Cerebellar cortex (tissue), 1 donor: Measurements from ENCODE around the gene ZSCAN21.

Source experiments
- DNase-seq: peaks from one replicate; pipeline ENCODE4 v3.0.0-alpha.2; 2015; ENCODE audit warnings: low spot score

Gene ZSCAN21

DNA sequence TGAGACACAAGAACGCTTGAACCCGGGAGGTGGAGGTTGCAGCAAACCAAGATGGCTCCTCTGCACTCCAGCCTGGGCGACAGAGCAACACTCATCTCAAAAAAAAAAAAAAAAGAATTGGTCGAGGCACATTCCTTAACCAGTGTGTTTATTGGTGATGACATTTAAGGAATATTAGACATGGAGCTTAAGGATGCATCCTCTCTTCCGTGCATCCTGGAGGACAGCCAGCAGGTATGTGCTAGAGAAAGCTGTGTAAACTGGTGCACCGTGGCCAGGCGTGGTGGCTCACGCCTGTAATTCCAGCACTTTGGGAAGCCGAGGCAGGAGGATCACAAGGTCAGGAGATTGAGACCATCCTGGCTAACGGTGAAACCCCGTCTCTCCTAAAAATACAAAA is 22.4 kb upstream of the ZSCAN21 start:
- no peak for DNase-seq

GRCh38 chr7:100029596-100029995 is 20.0 kb upstream of the ZSCAN21 start:
- no peak for DNase-seq

DNA sequence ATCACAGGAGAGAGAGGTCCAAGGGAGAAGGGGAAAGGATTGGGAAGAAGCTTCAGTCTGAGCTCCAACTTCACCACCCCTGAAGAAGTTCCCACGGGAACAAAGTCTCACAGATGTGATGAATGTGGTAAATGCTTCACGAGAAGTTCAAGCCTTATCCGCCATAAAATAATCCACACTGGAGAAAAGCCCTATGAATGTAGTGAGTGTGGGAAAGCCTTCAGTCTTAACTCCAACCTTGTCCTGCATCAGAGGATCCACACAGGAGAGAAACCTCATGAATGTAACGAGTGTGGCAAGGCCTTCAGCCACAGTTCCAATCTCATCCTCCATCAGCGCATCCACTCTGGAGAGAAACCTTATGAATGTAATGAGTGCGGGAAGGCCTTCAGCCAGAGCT is 16.0 kb upstream of the ZSCAN21 start:
- no peak for DNase-seq

GRCh38 chr7:100034871-100035510 is 14.6 kb upstream of the ZSCAN21 start:
- DNase-seq, result no peak

DNA sequence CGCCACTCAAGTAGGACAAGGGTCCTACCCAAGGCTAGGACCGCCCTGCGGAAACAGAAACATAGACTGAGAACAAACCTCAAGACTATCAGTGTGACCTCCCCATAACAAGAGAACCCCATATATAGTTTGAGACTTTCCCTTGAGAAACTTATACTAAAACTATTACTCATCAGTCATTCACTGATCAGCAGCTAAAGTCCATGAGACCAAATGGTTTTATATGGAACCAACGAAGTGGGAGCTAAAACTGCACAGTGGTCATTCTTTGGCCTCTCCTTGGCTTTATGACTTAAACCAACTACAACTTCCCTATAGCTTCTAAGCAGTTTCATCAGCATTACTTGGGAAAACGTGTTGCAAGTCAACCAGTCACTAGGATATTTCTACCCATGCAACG is 13.7 kb upstream of the ZSCAN21 start:
- no peak for DNase-seq

DNA sequence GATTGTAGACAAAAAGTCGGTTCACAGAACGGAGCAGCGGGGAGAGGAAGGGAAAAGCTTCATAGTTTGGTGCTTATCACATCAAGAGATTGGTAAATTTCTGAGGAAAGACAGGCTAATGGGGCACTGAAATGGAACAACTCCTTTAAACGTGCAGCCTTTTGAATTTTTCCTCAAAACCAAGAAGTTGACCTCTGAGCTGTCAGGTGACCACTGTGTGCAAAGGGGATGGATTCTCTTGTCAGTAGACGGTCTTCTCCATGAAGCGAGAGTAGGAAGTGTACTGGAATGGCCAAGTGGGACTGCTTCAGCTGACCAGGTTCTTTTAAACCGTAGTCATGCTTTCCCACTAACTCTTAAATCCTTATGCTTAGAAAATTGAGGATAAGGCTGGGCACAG is 11.2 kb upstream of the ZSCAN21 start:
- no peak for DNase-seq

DNA sequence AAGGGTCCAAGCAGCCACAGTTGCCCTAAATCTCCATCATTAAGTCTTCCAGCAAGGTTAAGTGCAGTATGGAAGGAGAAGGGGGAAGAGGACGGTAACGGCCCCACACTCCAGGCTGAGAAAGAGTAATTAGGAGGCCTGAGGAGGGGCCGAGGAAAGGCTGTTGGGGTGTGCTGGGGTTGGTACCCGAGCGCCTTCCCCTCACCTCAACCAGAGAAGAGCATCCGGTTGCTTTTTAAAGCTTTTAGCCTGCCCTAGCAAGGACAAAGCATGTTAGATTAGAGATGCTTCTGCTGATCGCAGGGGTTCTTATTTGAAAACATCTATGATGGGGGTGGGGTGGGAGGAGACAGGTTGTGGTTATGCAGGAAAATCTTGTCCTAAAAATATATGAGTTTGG is 9.0 kb upstream of the ZSCAN21 start:
- DNase-seq, result no peak

GRCh38 chr7:100044718-100045117 is 4.9 kb upstream of the ZSCAN21 start:
- no peak for DNase-seq

GRCh38 chr7:100048680-100049079 is 894 bp upstream of the ZSCAN21 start:
- no peak for DNase-seq

DNA sequence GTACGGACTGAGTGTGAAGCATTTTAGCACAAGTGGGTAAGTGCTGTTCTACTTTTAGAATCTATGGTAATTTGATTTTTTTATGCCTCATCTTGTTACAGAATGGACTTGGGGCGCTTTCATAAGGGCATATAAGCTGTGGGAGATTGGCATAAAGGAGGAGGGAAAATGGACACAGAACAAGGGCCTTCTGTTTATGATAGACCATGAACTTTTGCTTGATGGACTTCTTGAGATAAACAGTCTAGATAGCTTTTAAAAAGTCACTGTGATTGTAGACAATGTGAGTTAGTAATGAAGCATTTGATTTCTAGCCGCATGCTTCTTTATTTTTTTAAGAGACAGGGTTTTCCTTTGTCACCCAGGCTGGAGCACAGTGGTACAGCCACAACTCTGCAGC is 2.0 kb downstream of the ZSCAN21 start:
- no peak for DNase-seq

DNA sequence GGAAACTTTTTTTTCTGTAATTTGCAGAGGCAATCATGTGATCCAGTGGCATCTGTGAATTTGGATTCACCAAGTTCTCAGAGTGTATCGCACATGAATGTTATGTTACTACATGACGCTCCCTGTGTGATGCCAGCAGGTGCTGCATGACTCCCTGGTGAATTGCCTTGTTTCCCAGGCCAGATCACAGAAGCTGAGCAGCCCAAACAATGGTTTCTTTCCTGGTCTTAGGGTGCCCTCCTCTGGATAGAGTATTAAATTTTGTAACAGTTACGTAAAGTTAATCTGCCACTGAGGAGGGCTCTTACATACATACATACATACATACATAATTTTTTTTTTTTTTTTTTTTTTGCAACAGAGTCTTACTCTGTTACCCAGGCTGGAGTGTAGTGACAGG is 3.6 kb downstream of the ZSCAN21 start:
- peak; percentile 63 for DNase-seq

DNA sequence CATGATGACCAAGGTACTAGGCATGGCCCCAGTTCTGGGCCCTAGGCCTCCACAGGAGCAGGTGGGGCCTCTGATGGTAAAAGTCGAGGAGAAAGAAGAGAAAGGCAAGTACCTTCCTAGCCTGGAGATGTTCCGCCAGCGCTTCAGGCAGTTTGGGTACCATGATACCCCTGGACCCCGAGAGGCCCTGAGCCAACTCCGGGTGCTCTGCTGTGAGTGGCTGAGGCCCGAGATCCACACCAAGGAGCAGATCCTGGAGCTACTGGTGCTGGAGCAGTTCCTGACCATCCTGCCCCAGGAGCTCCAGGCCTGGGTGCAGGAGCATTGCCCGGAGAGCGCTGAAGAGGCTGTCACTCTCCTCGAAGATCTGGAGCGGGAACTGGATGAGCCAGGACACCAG is 7.4 kb downstream of the ZSCAN21 start:
- no peak for DNase-seq

DNA sequence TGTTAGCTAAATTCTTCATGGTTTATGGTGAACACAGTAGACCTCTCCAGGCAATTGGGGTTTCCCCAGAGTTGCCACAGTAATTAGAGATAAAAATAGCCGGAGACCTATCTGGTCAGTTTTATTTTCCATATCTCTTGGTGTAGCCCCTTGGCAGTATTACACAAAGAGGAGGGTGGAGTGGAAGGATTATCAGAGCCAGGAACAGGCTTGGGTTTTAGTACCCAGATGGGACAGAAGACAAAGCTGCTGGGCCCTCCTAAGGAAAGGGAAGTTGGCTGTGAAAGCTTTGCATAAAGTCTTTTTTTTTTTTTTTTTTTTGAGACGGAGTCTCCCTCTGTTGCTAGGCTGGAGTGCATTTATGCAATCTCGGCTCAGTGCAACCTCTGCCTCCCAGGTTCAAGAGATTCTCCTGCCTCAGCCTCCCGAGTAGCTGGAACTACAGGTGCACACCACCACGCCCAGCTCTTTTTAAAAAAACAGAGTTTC is 9.7 kb downstream of the ZSCAN21 start:
- DNase-seq, result no peak

GRCh38 chr7:100061518-100062193 is 12.1 kb downstream of the ZSCAN21 start:
- no peak for DNase-seq

- no peak for DNase-seq
Observed at GRCh38 chr7:100063376-100063775, 13.8 kb downstream of the ZSCAN21 start.

- no peak for DNase-seq
Observed at GRCh38 chr7:100064162-100064561, 14.6 kb downstream of the ZSCAN21 start.

DNA sequence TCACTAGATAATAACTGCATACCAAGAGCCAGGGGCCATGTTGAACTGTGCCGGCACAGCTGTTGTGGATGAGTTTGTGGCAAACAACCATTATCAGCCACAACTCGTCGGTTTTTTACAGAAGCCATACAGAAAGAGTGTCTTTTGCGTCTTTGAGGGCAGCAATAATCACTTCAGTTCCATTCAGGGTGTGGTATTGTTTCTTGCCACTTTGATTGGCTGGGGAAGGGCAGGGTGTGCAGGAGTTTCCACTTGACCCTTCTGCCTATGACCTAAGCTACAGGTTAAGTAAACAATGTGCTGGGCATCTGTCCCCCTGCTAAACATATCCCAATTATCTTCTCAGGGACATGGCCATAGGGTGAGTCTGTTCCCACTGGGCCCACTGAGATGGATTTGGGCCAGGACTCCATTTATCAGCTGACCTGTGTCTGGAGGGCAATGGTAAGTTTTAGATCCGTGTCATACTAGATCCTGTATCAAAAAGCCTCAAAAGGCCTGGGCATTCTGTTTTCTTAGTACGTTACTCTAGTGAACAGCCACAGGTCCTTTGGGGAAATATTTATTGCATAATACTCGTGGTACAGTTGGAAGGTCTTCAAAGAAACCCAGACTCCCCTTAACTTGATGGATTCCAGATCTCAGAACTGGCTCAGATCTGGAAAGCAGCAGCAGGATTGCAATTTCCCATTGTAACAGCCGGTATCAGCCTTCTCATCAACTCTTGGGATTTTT is 16.0 kb downstream of the ZSCAN21 start:
- DNase-seq, result no peak

GRCh38 chr7:100066953-100067352 is 17.4 kb downstream of the ZSCAN21 start:
- DNase-seq, result no peak

DNA sequence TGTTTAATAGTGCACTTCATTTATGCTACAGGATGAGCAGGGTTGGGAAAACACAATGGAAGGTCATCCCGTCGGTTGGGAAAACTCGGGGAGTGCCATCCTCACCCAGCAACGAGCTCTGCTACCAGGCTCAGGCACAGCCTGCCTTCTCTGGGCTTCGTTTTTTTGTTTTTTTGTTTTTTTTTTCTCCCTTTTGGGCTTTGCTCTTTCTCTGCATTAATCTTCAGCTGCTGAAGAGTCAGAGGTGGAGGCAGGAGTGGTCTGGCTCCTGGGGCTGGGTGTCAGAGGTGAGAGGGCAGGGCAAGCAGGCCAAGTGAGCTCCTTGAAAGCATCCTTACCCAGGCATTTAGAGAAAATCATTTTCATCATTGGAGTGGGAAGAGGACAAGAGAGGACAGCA is 20.4 kb downstream of the ZSCAN21 start:
- no peak for DNase-seq

- no peak for DNase-seq
Observed at GRCh38 chr7:100071018-100071723, 21.6 kb downstream of the ZSCAN21 start.

- no peak for DNase-seq
Observed at GRCh38 chr7:100072462-100072861, 22.9 kb downstream of the ZSCAN21 start.

GRCh38 chr7:100074841-100075240 is 25.3 kb downstream of the ZSCAN21 start:
- DNase-seq, result no peak

DNA sequence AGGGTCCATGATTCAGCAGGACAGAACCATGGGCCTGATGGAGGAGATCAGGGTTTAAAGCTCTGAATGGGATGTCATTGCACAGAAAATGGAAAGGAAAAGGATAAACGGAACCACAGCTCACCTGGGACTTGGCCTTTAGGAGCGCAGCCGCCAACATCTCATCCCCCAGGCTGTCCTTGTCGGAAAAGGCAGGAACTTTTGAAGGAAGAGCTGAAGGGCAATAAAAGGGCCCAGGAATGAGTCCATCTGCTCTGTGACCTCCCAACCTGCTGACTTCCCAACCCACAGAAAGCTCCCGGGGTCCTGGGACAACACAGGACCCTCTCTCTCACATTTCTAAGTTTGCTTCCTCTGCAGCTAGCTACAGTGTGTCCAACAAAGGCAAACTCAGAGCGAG is 25.8 kb downstream of the ZSCAN21 start:
- no peak for DNase-seq
